Measurements from ENCODE around the gene MYT1.

The MYT1 gene

GRCh38 chr20:64153861-64154589 is 10.2 kb upstream of the MYT1 start:
- DNase-seq = no peak

GRCh38 chr20:64154590-64155257 is 9.5 kb upstream of the MYT1 start:
- no peak for DNase-seq

- DNase-seq = no peak
Observed at GRCh38 chr20:64155258-64156135, 8.8 kb upstream of the MYT1 start.

- DNase-seq = no peak
Observed at GRCh38 chr20:64156136-64156885, 7.9 kb upstream of the MYT1 start.

GRCh38 chr20:64156886-64157875 is 7.1 kb upstream of the MYT1 start:
- DNase-seq = no peak

- no peak for DNase-seq
Observed at GRCh38 chr20:64157878-64158277, 6.4 kb upstream of the MYT1 start.

GRCh38 chr20:64158346-64159285 is 5.6 kb upstream of the MYT1 start:
- DNase-seq = no peak

- no peak for DNase-seq
Observed at GRCh38 chr20:64159286-64159680, 5.0 kb upstream of the MYT1 start.

- no peak for DNase-seq
Observed at GRCh38 chr20:64159711-64160110, 4.5 kb upstream of the MYT1 start.

- DNase-seq = no peak
Observed at GRCh38 chr20:64160118-64160517, 4.1 kb upstream of the MYT1 start.

GRCh38 chr20:64160526-64161355 is 3.5 kb upstream of the MYT1 start:
- DNase-seq = no peak

GRCh38 chr20:64161356-64162238 is 2.7 kb upstream of the MYT1 start:
- DNase-seq = peak in 4 of 58 donors; percentile 8 to 26 (median 18)

GRCh38 chr20:64162239-64162910 is 1.9 kb upstream of the MYT1 start:
- no peak for DNase-seq

- DNase-seq = no peak
Observed at GRCh38 chr20:64163776-64164122, 503 bp upstream of the MYT1 start.

GRCh38 chr20:64165866-64166600 is 1.8 kb downstream of the MYT1 start:
- no peak for DNase-seq

Data from anterior cingulate cortex (tissue), 58 donors.